Cerebellar nuclear complex (tissue), 1 donor: Measurements from ENCODE around the gene CCDC116.

Experiments used
- DNase-seq, 2 experiments: peaks; one replicate each; lab custom pipeline; 2025; lab: John Stamatoyannopoulos, UW

The CCDC116 gene

DNA sequence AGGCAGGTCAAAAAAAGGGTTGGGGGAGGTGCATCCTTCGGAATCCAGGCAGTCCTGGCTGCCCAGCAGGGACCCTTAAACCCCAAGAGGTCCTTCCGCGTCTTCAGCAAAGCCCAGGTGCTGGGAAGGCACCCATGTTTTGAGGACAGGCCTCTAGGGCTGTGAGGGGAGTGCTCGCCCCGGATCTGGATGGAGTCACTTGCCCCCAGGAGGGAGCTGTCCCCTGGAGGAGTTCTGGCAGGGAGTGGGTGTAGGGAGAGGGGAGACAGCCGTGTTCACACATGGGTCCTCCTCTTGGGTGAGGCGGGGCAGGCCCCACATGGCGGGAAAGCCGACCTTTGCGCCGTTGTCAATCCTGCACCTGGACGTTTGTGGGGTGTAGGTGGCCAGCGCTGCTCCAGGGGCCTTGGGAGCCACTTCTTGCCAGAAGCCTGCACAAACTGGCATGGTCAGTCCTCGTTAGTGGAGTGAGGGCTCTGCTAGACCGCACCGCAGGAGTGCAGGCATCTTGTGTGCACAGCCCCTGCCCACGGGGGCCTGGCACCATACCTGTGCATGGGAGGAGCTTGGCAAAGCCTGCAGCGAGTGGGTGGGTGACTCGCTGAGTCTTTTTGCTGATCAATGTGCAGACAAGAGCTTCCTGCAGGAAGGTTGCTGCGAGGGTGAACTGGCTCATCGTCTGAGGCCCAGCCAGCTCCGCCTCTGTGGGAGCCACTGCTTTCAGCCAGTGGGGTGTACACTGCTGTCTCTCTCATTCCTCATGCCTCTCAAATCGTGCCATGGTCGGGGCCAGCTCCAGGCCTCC is 49.2 kb downstream of the CCDC116 start:
- DNase-seq = no peak

GRCh38 chr22:21682385-21683175 is 50.0 kb downstream of the CCDC116 start:
- DNase-seq = no peak

DNA sequence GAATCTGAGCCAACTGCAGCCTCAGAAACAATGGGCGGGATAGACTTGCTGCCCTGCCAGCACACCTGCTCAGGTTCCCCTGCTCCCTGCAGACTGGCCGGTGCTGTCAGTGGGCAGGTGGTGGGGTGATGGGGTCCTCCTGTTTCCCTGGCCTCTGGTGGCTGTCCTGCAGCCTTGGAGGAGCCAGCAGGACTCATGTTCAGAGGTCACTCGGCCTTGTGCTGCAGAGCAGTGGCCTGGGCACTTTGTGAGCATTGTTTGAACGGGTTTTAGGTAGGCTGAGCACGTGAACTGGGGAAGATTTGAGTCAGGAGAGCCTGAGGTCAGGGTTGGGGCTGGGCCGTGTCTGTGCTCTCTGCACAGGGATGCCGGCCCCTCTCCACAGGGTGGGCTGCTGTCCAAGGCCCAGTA is 50.8 kb downstream of the CCDC116 start:
- no peak for DNase-seq

DNA sequence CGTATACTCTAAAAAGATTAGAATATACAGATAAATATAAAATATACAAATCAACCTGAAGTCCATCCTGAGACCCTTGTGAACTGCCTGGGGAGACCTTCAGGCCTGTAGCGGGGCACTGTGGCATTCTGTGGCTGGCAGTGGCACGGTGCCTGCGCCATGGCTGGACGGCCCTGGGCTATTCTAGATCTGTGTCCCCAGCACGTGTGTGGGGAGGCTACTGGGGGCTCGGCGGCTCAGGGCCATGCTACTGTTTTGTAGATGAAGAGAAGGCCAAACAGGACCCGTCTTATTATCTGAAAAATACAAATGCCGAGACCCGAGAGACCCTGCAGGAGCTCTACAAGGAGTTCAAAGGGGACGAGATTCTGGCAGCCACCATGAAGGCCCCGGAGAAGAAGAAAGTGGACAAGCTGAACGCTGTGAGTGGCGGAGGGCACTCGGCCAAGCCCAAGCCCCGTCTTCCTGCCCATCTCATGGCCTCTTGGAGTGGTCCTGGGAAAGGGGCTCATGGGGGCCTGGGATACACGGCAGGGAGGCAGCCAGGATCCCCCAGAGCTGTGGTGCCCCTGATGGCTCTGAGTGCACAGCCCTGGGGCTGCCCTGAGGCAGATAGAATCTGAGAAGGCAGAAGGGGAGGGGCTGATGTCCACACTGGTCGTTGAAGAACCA is 52.1 kb downstream of the CCDC116 start:
- DNase-seq = no peak

DNA sequence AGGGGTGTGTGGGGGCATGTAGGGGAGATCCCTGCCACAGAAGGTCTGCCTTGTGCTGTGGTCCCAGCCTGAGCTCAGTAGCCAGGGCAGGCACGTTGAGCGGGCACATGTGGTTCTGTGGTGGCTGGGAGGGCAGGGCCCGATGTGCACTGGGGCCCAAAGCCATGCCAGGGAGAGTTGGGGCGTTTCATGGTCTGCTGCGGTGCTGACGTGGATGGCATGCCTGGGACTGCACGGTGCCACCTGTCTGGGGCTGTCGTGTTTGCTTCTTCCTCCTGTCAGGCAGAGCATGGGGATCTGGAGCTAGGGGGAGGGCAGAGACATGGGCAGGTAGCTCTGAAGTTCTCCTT is 52.6 kb downstream of the CCDC116 start:
- no peak for DNase-seq

DNA sequence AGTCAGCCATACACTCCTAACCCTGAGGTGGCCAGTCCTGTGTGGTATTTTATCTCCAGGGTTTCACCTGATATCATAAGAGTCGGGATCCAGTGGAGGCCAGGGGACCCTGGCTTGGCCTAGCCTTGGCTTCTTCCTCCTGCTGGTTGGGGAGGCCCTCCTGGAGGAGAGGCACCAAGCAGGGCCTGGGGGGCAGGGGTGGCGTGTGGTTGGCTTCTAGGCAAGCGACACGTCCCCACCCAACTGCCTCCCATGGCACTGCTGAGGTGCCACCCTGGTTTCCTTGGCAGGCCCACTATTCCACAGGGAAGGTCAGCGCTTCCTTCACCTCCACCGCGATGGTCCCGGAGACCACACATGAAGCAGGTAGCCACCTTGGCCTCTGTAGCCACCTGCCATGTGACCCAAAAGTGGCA is 53.6 kb downstream of the CCDC116 start:
- no peak for DNase-seq
